Astrocyte (in vitro differentiated cells and primary cell): ENCODE measurements around the gene OPN3. TPM values are rescaled to one million over a fixed set of nuclear protein-coding genes. Genes with fewer than 3 reads are reported as not detected.

Experiments
- DNase-seq: peaks from one replicate; pipeline ENCODE4 v3.0.0-alpha.2; 2010; ENCODE audit warnings: low read depth
- FAIRE-seq: peaks from 2 replicates; lab custom pipeline; 2011; peaks lifted over from hg19 to GRCh38; lab: Jason Lieb, UNC
- H2AFZ ChIP-seq: 2 replicates; pipeline ENCODE4 v1.6.0; 2012; ENCODE audit warnings: low read depth, low read length, inconsistent platforms
- H3K27ac ChIP-seq: 2 replicates; pipeline ENCODE4 v1.5.1; 2011; ENCODE audit warnings: low read depth, low read length, inconsistent platforms
- H3K27me3 ChIP-seq: 2 replicates; pipeline ENCODE4 v1.6.0; 2011; ENCODE audit warnings: low read length, inconsistent platforms; ENCODE audit not compliant: insufficient read depth
- H3K36me3 ChIP-seq: 2 replicates; pipeline ENCODE4 v1.5.1; 2011; ENCODE audit warnings: low read length, inconsistent platforms; ENCODE audit not compliant: insufficient read depth
- H3K4me1 ChIP-seq: 2 replicates; pipeline ENCODE4 v1.5.1; 2011; ENCODE audit warnings: low read length, inconsistent platforms; ENCODE audit not compliant: insufficient read depth
- H3K4me2 ChIP-seq: 2 replicates; pipeline ENCODE4 v1.6.0; 2012; ENCODE audit warnings: low read length, inconsistent platforms
- H3K4me3 ChIP-seq: 2 replicates; pipeline ENCODE4 v1.5.1; 2011; ENCODE audit warnings: low read depth, mild to moderate bottlenecking, low read length, inconsistent platforms; ENCODE audit not compliant: insufficient read depth
- H3K79me2 ChIP-seq: 2 replicates; pipeline ENCODE4 v1.6.0; 2012; ENCODE audit warnings: mild to moderate bottlenecking, low read length, inconsistent platforms; ENCODE audit not compliant: insufficient read depth
- H3K9ac ChIP-seq: 2 replicates; pipeline ENCODE4 v1.6.0; 2012; ENCODE audit warnings: mild to moderate bottlenecking, low read length, inconsistent platforms
- H3K9me3 ChIP-seq: 2 replicates; pipeline ENCODE4 v1.5.1; 2012; ENCODE audit warnings: low read depth, mild to moderate bottlenecking, low read length, inconsistent platforms; ENCODE audit not compliant: insufficient read depth
- H4K20me1 ChIP-seq: 2 replicates; pipeline ENCODE4 v1.6.0; 2012; ENCODE audit warnings: low read length, inconsistent platforms; ENCODE audit not compliant: insufficient read depth
- H3K27ac Mint-ChIP-seq: one replicate; pipeline ENCODE4 v1.8.0; 2021; ENCODE audit warnings: mild to moderate bottlenecking, mixed read lengths; ENCODE audit not compliant: unreplicated experiment
- H3K27me3 Mint-ChIP-seq: one replicate; pipeline ENCODE4 v1.8.0; 2021; ENCODE audit warnings: low read depth, mixed read lengths; ENCODE audit not compliant: unreplicated experiment
- H3K36me3 Mint-ChIP-seq: one replicate; pipeline ENCODE4 v1.8.0; 2021; ENCODE audit warnings: low read depth, mixed read lengths; ENCODE audit not compliant: unreplicated experiment
- H3K4me1 Mint-ChIP-seq: one replicate; pipeline ENCODE4 v1.8.0; 2021; ENCODE audit warnings: low read depth, mixed read lengths; ENCODE audit not compliant: unreplicated experiment
- H3K4me3 Mint-ChIP-seq: one replicate; pipeline ENCODE4 v1.8.0; 2021; ENCODE audit warnings: mild to moderate bottlenecking, moderate library complexity, mixed read lengths; ENCODE audit not compliant: unreplicated experiment
- H3K9me3 Mint-ChIP-seq: one replicate; pipeline ENCODE4 v1.8.0; 2021; ENCODE audit warnings: mild to moderate bottlenecking, mixed read lengths; ENCODE audit not compliant: unreplicated experiment
- CTCF ChIP-seq: IDR thresholded peaks from 2 replicates; pipeline ENCODE4 v1.5.1; 2011; ENCODE audit warnings: low read depth, mild to moderate bottlenecking, inconsistent platforms, low read length, moderate library complexity; ENCODE audit not compliant: insufficient read depth
- EZH2 ChIP-seq: IDR thresholded peaks from 2 replicates; pipeline ENCODE4 v1.6.1; 2012; ENCODE audit warnings: mild to moderate bottlenecking, low read length, inconsistent platforms; ENCODE audit not compliant: insufficient read depth
- total RNA-seq: library from RNA; stranded (reverse); gene quantifications from 2 replicates; pipeline ENCODE4 v1.2.1, GENCODE V29; 2021

The OPN3 gene
- total RNA-seq, 1 donor from 2014 or later = 16.9 TPM

GRCh38 chr1:241553886-241554592 is 86.1 kb downstream of the OPN3 start:
- no peaks in the 10 kb centered on the region for H3K9me3 ChIP-seq
- Mint-ChIP-seq H3K9me3 (no peaks in the 10 kb centered on the region), H3K27ac (no peak overlapping the region), H3K4me1 (peaks cover 5% of the 10 kb centered on the region), H3K36me3 (no peaks in the 10 kb centered on the region), H3K4me3 (no peak overlapping the region), H3K27me3 (peaks cover 2% of the 10 kb centered on the region)
- no peaks in the 10 kb centered on the region for H3K27me3 ChIP-seq
- no peaks in the 10 kb centered on the region for H3K4me1 ChIP-seq
- no peaks in the 10 kb centered on the region for H3K36me3 ChIP-seq
- no peaks in the 10 kb centered on the region for H3K79me2 ChIP-seq
- H2AFZ ChIP-seq = no peak overlapping the region
- no peak overlapping the region for H3K4me3 ChIP-seq
- no peaks in the 10 kb centered on the region for H4K20me1 ChIP-seq
- no peak for TF ChIP-seq CTCF
- no peak for TF ChIP-seq EZH2
- no peak overlapping the region for H3K27ac ChIP-seq
- FAIRE-seq = no peak
- no peak overlapping the region for H3K9ac ChIP-seq
- no peak for DNase-seq
- no peak overlapping the region for H3K4me2 ChIP-seq

- no peak for TF ChIP-seq CTCF
- TF ChIP-seq EZH2 = no peak
- Mint-ChIP-seq H3K4me1 (no peaks in the 10 kb centered on the region), H3K27me3 (peaks cover 2% of the 10 kb centered on the region), H3K27ac (no peak overlapping the region), H3K4me3 (no peak overlapping the region), H3K36me3 (no peaks in the 10 kb centered on the region), H3K9me3 (no peaks in the 10 kb centered on the region)
- no peaks in the 10 kb centered on the region for H4K20me1 ChIP-seq
- DNase-seq = no peak
- FAIRE-seq = no peak
- no peak overlapping the region for H3K27ac ChIP-seq
- no peaks in the 10 kb centered on the region for H3K4me1 ChIP-seq
- H3K4me3 ChIP-seq = no peak overlapping the region
- H3K9ac ChIP-seq = no peak overlapping the region
- H3K9me3 ChIP-seq = no peaks in the 10 kb centered on the region
- no peak overlapping the region for H3K4me2 ChIP-seq
- no peaks in the 10 kb centered on the region for H3K36me3 ChIP-seq
- no peaks in the 10 kb centered on the region for H3K79me2 ChIP-seq
- H3K27me3 ChIP-seq = no peaks in the 10 kb centered on the region
- H2AFZ ChIP-seq = no peak overlapping the region
Observed at GRCh38 chr1:241551759-241552638, 88.2 kb downstream of the OPN3 start.
